Dendritic cell treated with granulocyte-macrophage colony-stimulating factor and Interleukin-4, amounts not matched to agents 40 ng/mL and 50 ng/mL, for 4 days (primary cell): ENCODE measurements around the gene CACNB2.

Experiments used
- H3K27ac Mint-ChIP-seq: one replicate; pipeline ENCODE4 v1.8.0; 2022; ENCODE audit warnings: mild to moderate bottlenecking, mixed read lengths
- H3K27me3 Mint-ChIP-seq: one replicate; pipeline ENCODE4 v1.8.0; 2022; ENCODE audit warnings: mild to moderate bottlenecking, mixed read lengths
- H3K36me3 Mint-ChIP-seq: one replicate; pipeline ENCODE4 v1.8.0; 2022; ENCODE audit warnings: low read depth, mixed read lengths
- H3K4me1 Mint-ChIP-seq: one replicate; pipeline ENCODE4 v1.8.0; 2022; ENCODE audit warnings: low read depth, mixed read lengths
- H3K4me3 Mint-ChIP-seq: one replicate; pipeline ENCODE4 v1.8.0; 2022; ENCODE audit warnings: mild to moderate bottlenecking, moderate library complexity, mixed read lengths
- H3K9me3 Mint-ChIP-seq: one replicate; pipeline ENCODE4 v1.8.0; 2022; ENCODE audit warnings: mixed read lengths
- intact Hi-C: fragments of 100-400 bp; cut with micrococcal nuclease; formaldehyde crosslinking; loops from one replicate; pipeline ENCODE4 v1.15.0; 2022

The CACNB2 gene

GRCh38 chr10:18500576-18500975 lies 360.4 kb downstream of the CACNB2 start:
- no peaks in the 10 kb centered on the region for H3K36me3 Mint-ChIP-seq
- H3K9me3 Mint-ChIP-seq, result no peaks in the 10 kb centered on the region
- H3K4me1 Mint-ChIP-seq, result no peaks in the 10 kb centered on the region
- H3K27me3 Mint-ChIP-seq, result no peaks in the 10 kb centered on the region
- H3K27ac Mint-ChIP-seq, result no peak overlapping the region
- intact Hi-C loops, result no loop called here
- no peak overlapping the region for H3K4me3 Mint-ChIP-seq

- no peaks in the 10 kb centered on the region for H3K27me3 Mint-ChIP-seq
- intact Hi-C loops, result no loop called here
- H3K9me3 Mint-ChIP-seq, result no peaks in the 10 kb centered on the region
- H3K36me3 Mint-ChIP-seq, result no peaks in the 10 kb centered on the region
- no peak overlapping the region for H3K4me3 Mint-ChIP-seq
- H3K4me1 Mint-ChIP-seq, result no peaks in the 10 kb centered on the region
- H3K27ac Mint-ChIP-seq, result no peak overlapping the region
Measured at GRCh38 chr10:18501198-18501597, 361.0 kb downstream of the CACNB2 start.

DNA sequence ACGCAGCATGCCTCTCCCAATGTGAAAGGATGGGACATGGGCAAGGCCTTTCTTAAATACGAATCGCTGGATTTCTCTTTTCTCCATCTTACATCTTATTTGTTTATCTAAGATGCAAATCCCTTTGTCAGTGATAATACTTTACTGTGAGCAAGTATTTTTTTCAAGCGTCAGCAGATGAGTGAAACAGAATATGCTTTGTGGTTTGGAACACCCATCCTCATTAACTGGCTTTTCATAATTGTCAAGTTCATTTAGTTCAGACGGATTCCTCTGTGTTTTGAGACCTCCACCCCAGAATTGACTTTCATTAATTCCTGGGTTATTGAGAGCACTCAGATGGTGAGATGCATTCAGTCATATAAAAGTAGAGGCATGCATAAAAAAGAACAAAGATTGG lies 361.4 kb downstream of the CACNB2 start:
- Mint-ChIP-seq H3K27me3 (no peaks in the 10 kb centered on the region), H3K4me3 (no peak overlapping the region), H3K4me1 (no peaks in the 10 kb centered on the region), H3K9me3 (no peaks in the 10 kb centered on the region), H3K36me3 (no peaks in the 10 kb centered on the region), H3K27ac (no peak overlapping the region)
- intact Hi-C loops, result no loop called here

DNA sequence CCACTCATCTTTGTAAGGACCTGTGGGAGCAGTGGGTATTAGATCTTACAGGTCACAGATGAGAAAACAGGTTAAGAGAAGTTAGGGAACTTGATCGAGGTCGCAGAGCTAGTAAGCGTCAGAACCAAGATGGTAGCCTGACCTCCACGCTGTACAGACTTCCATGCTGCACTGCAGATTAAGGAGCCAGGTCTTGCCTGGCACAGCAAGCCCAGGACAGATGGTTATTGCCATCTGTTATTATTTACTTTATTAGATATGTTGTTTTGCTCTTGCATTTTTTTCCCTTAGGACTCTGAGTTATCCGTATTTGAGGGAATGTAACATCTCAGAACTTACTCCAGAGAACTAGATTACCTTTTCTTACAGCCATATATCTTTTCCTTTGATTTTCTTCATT lies 363.9 kb downstream of the CACNB2 start:
- no peaks in the 10 kb centered on the region for H3K9me3 Mint-ChIP-seq
- intact Hi-C loops, result no loop called here
- no peaks in the 10 kb centered on the region for H3K4me1 Mint-ChIP-seq
- no peaks in the 10 kb centered on the region for H3K36me3 Mint-ChIP-seq
- H3K4me3 Mint-ChIP-seq, result no peak overlapping the region
- H3K27me3 Mint-ChIP-seq, result no peaks in the 10 kb centered on the region
- H3K27ac Mint-ChIP-seq, result no peak overlapping the region

DNA sequence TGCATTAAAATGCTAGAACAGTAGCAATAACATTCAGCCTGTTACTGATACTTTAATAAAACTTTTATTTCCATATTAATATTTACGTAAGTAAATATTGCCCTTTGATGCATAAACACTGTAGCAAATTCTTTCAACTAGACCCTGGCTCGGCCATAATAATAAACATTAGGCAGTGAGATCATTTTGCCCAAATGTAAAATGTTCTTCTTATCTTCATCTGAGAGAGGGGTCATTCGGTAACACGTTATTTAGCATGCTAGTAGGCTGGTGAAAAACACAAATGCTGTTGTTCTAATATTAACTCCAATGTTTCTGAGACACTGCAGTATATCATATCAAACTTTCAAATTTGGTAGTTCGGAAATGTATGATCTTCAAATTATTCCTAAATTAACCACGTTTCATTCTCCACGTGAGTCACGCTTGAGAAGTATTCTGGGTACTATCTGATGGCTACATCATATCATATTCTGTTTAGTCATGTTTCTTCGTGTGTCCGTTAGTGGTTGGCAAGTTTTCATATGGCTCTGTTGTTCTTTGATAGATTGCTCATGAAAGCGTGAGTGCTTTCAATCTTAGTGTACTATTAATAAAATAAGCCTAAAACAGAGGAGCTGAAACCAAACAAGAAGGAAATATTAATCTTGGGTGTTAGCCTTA lies 365.4 kb downstream of the CACNB2 start:
- no peaks in the 10 kb centered on the region for H3K9me3 Mint-ChIP-seq
- H3K4me3 Mint-ChIP-seq, result no peak overlapping the region
- intact Hi-C loops, result no loop called here
- H3K36me3 Mint-ChIP-seq, result no peaks in the 10 kb centered on the region
- H3K27me3 Mint-ChIP-seq, result no peaks in the 10 kb centered on the region
- no peak overlapping the region for H3K27ac Mint-ChIP-seq
- no peaks in the 10 kb centered on the region for H3K4me1 Mint-ChIP-seq

DNA sequence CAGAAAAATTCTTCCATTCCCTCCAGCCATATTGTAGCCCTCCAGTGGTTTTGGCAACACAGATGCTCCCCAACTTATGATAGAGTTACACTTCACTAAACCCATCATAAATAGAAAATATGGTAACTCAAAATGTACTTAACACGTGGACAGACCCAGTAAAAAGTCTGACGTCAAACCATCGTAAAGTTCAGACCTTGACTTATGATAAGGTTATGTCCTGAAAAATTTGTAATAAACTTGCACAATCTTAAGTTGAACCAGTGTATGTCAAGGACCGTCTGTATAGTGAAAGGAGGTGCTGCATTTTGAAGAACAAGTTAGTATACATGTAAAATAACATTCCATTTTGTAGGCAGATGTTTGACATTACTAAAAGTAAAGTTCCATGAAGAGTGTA lies 368.4 kb downstream of the CACNB2 start:
- Mint-ChIP-seq H3K27me3 (no peaks in the 10 kb centered on the region), H3K27ac (no peak overlapping the region), H3K4me3 (no peak overlapping the region), H3K4me1 (no peaks in the 10 kb centered on the region), H3K36me3 (no peaks in the 10 kb centered on the region), H3K9me3 (no peaks in the 10 kb centered on the region)
- intact Hi-C loops, result no loop called here

DNA sequence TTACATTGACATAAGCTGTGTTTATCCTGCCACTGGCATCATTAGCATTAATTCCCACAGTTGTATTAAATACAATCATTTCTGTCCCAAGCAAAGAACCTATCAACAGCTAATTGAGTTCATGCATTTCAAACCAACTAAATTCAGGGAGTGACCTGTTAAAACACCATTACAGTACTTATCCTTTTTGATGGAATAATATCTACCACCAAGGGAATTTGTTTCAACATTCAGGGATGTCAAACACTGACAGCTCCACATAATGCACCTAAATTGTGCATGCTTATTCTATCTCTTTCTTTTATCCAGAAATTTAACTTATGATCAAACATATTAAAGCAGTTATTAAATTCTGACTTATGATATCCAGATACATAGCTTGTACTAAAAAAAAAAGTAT lies 374.3 kb downstream of the CACNB2 start:
- Mint-ChIP-seq H3K27ac (no peak overlapping the region), H3K4me1 (no peaks in the 10 kb centered on the region), H3K4me3 (no peak overlapping the region), H3K36me3 (no peaks in the 10 kb centered on the region), H3K9me3 (no peaks in the 10 kb centered on the region), H3K27me3 (no peaks in the 10 kb centered on the region)
- intact Hi-C loops, result no loop called here

DNA sequence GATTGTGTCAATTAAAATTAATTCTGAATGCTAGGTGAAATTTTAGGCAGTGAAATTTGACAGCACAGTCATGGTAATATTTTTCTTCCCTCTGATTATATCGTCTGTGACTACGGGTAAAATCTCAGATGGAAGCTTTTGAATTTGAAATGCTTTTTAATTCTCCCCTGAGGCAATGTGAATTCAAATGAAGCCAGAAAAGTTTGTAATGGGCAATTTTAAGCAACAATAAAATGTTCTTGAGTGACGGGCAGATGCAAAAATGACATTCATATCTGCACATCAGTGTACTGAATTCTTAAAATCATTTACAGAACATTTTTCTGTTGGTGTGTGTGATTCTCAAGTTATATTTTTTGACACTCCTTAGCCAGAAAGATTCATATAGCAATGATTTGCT lies 376.6 kb downstream of the CACNB2 start:
- Mint-ChIP-seq H3K27me3 (no peaks in the 10 kb centered on the region), H3K4me3 (no peak overlapping the region), H3K36me3 (no peaks in the 10 kb centered on the region), H3K9me3 (peaks cover 8% of the 10 kb centered on the region), H3K4me1 (no peaks in the 10 kb centered on the region), H3K27ac (no peak overlapping the region)
- intact Hi-C loops, result no loop called here

GRCh38 chr10:18523025-18523424 lies 382.8 kb downstream of the CACNB2 start:
- Mint-ChIP-seq H3K27me3 (no peaks in the 10 kb centered on the region), H3K4me1 (no peaks in the 10 kb centered on the region), H3K27ac (no peak overlapping the region)

DNA sequence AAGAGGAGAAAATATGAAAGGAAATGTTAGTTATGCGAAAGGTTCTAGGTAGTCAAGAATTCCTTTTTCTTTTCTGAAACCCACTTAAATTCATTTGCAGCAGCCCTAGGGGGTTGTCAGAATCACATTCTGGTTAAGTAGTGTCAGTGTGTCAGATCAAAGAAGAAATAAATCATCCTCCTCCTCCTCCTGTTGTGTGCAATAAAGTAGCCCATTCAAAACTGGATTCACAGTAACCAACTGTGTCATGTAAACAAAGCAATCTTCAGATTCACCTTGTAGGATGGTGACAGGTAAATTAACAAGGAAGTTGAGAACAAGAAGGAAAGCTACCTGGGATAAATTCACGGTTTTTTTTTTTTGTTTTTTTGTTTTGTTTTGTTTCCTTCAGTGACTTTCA lies 383.6 kb downstream of the CACNB2 start:
- Mint-ChIP-seq H3K27me3 (no peaks in the 10 kb centered on the region), H3K36me3 (no peaks in the 10 kb centered on the region), H3K27ac (no peak overlapping the region), H3K9me3 (peaks cover 8% of the 10 kb centered on the region), H3K4me1 (no peaks in the 10 kb centered on the region), H3K4me3 (no peak overlapping the region)
- intact Hi-C loops, result no loop called here

More at GRCh38 chr10:18523025-18523424, 382.8 kb downstream of the CACNB2 start:
- no peaks in the 10 kb centered on the region for H3K36me3 Mint-ChIP-seq
- peaks cover 8% of the 10 kb centered on the region for H3K9me3 Mint-ChIP-seq
- no peak overlapping the region for H3K4me3 Mint-ChIP-seq
- intact Hi-C loops, result no loop called here

DNA sequence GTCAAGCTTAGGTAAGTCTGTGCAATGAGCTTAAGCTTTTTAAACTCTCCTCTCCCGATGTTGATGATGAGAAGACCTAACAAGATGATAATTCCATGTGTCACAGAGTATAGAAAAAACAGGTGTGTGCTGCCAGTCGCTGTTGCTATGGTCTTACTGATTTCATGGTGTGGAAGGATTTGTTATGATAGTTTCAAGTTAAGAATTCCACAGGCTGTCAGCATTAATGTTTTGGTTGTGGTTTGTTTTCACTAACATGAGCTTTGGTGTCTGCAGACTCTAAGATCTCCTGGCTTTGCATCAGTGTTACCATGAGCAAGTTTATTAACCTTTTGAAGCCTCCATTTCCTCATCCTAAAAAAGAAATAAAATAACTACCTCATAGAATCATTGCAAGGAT lies 387.5 kb downstream of the CACNB2 start:
- H3K4me3 Mint-ChIP-seq, result no peak overlapping the region
- no peaks in the 10 kb centered on the region for H3K4me1 Mint-ChIP-seq
- no peaks in the 10 kb centered on the region for H3K36me3 Mint-ChIP-seq
- intact Hi-C loops, result no loop called here
- H3K9me3 Mint-ChIP-seq, result peaks cover 6% of the 10 kb centered on the region
- H3K27ac Mint-ChIP-seq, result no peak overlapping the region
- H3K27me3 Mint-ChIP-seq, result no peaks in the 10 kb centered on the region

- intact Hi-C loops, result no loop called here
- no peaks in the 10 kb centered on the region for H3K4me1 Mint-ChIP-seq
- no peaks in the 10 kb centered on the region for H3K27me3 Mint-ChIP-seq
- peaks cover 6% of the 10 kb centered on the region for H3K9me3 Mint-ChIP-seq
- H3K4me3 Mint-ChIP-seq, result no peak overlapping the region
- H3K36me3 Mint-ChIP-seq, result no peaks in the 10 kb centered on the region
- H3K27ac Mint-ChIP-seq, result no peak overlapping the region
Measured at GRCh38 chr10:18528292-18528691, 388.1 kb downstream of the CACNB2 start.

DNA sequence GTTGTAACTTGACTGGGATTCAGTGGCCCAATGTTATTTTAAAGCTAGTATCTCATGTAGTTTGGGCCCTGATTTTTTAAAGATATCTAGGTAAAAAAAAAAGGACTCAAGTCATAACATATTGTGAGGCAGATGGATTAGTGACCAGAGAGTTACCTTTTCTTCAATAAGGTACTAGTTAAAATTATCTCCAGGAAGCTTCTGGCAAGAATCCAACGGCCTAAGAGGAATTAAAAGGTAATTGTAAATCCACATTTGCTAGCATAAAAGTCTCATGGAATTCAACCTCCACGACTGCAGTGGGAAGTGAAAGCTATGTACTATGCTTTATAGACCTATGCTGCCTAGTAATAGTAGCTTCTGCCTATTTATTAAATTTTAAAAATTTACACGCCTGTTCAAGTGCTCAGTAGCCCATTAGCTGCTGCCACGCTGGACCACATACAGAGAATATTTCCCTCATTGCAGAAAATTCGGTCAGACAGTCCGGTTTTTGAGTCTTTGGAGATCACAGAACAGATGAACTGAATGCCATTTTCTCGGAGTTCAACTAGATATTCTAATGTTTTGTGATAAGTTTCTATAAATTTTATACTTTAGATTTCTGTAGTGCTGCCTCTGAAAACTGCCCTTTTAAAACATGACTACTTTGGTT lies 392.8 kb downstream of the CACNB2 start:
- Mint-ChIP-seq H3K27me3 (no peaks in the 10 kb centered on the region), H3K4me1 (no peaks in the 10 kb centered on the region), H3K36me3 (no peaks in the 10 kb centered on the region), H3K9me3 (peaks cover 6% of the 10 kb centered on the region), H3K27ac (no peak overlapping the region), H3K4me3 (no peak overlapping the region)
- intact Hi-C loops, result no loop called here

DNA sequence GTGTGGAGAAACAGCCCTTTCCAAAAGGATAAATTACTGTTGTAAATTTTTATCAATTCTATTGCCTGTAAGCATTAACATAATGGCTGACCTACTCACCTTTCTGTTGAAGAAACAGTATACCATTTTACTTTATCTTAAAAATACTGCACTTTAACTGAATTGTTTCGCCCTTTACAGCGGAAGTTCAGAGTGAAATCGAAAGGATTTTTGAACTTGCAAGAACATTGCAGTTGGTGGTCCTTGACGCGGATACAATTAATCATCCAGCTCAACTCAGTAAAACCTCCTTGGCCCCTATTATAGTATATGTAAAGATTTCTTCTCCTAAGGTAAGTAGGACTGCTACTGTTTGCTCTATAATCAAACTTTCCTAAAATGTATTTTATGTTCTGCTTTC lies 393.7 kb downstream of the CACNB2 start:
- Mint-ChIP-seq H3K36me3 (peaks cover 1% of the 10 kb centered on the region), H3K27me3 (no peaks in the 10 kb centered on the region), H3K4me1 (no peaks in the 10 kb centered on the region), H3K4me3 (no peak overlapping the region), H3K27ac (no peak overlapping the region), H3K9me3 (peaks cover 6% of the 10 kb centered on the region)
- intact Hi-C loops, result no loop called here

DNA sequence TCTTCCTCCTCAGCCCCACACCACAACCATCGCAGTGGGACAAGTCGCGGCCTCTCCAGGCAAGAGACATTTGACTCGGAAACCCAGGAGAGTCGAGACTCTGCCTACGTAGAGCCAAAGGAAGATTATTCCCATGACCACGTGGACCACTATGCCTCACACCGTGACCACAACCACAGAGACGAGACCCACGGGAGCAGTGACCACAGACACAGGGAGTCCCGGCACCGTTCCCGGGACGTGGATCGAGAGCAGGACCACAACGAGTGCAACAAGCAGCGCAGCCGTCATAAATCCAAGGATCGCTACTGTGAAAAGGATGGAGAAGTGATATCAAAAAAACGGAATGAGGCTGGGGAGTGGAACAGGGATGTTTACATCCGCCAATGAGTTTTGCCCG lies 399.1 kb downstream of the CACNB2 start:
- H3K4me3 Mint-ChIP-seq, result no peak overlapping the region
- no peak overlapping the region for H3K27ac Mint-ChIP-seq
- intact Hi-C loops, result no loop called here
- H3K4me1 Mint-ChIP-seq, result no peaks in the 10 kb centered on the region
- H3K36me3 Mint-ChIP-seq, result peaks cover 33% of the 10 kb centered on the region
- H3K27me3 Mint-ChIP-seq, result no peaks in the 10 kb centered on the region
- H3K9me3 Mint-ChIP-seq, result no peaks in the 10 kb centered on the region
